Coronary artery (tissue), 2 donors: ENCODE data around the gene KRT73.
A peak's percentile ranks its signal among the peaks of the same experiment; 100 is the strongest.

ENCODE experiments used
- DNase-seq: peaks from one replicate; pipeline ENCODE4 v3.0.0-alpha.2; 2017; ENCODE audit warnings: low spot score
- H3K27ac ChIP-seq, 2 donors: fragments of 200-600 bp; sonication (generic); one replicate each; pipeline ENCODE4 v1.5.1; 2016 to 2019
- H3K4me3 ChIP-seq: fragments of 200-600 bp; sonication (generic); 2 replicates; pipeline ENCODE4 v1.5.1; 2016; ENCODE audit warnings: mild to moderate bottlenecking, moderate library complexity
- TF ChIP-seq, protein P1 (sequence below): fragments of 200-600 bp; sonication (generic); IDR thresholded peaks from one replicate; pipeline ENCODE4 v1.5.1; 2019; ENCODE audit warnings: antibody characterized with exemption

KRT73 gene

GRCh38 chr12:52590021-52590420, 28.3 kb downstream of the KRT73 start:
- no peak for DNase-seq
- Histone ChIP-seq H3K4me3 (no peak overlapping the region), H3K27ac (no peak overlapping the region)
- TF ChIP-seq, protein P1, sequence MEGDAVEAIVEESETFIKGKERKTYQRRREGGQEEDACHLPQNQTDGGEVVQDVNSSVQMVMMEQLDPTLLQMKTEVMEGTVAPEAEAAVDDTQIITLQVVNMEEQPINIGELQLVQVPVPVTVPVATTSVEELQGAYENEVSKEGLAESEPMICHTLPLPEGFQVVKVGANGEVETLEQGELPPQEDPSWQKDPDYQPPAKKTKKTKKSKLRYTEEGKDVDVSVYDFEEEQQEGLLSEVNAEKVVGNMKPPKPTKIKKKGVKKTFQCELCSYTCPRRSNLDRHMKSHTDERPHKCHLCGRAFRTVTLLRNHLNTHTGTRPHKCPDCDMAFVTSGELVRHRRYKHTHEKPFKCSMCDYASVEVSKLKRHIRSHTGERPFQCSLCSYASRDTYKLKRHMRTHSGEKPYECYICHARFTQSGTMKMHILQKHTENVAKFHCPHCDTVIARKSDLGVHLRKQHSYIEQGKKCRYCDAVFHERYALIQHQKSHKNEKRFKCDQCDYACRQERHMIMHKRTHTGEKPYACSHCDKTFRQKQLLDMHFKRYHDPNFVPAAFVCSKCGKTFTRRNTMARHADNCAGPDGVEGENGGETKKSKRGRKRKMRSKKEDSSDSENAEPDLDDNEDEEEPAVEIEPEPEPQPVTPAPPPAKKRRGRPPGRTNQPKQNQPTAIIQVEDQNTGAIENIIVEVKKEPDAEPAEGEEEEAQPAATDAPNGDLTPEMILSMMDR = no peak

DNA sequence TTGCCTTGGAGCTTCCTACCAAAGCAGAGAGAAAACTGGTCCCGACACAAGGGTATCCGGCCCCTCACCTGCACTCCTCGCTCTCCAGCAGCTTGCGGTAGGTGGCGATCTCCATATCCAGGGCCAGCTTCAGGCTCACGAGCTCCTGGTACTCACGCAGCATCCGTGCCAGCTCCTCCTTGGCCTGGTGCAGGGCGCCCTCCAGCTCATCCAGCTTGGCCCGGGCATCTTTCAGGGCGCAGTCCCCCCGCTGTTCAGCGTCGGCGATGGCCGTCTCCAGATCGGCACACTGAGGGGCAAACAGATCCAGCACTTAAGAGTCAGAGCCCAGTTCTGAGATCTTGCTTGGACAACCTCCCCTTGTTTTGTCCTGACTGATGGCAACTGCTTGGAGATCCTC, 30.8 kb downstream of the KRT73 start:
- Histone ChIP-seq H3K27ac (no peak overlapping the region), H3K4me3 (no peak overlapping the region)
- peak; percentile 17 for DNase-seq
- TF ChIP-seq, protein P1 = no peak

GRCh38 chr12:52585946-52586345, 32.4 kb downstream of the KRT73 start:
- peak; percentile 47 for DNase-seq
- Histone ChIP-seq H3K27ac (no peak overlapping the region), H3K4me3 (no peak overlapping the region)
- TF ChIP-seq, protein P1 = no peak

DNA sequence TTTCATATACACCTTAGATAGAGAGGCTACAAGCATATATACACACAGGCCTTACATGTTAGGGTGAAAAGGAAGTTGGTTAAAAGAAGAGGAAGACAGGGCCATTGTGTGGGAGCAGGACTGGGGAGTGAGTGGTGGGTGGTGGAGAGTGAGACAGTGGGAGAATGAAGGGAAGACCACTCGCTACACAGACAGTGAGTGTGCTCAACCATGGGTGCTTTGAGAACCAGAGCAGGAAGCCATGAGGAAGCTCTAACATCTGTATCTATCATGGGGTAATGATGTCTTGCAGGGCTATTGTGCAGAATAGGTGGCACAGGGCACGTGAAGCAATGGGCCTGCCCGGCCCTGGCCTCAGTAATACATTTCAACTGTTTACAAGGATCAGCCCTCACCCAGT, 33.3 kb downstream of the KRT73 start:
- Histone ChIP-seq H3K27ac (no peak overlapping the region), H3K4me3 (no peak overlapping the region)
- DNase-seq = no peak
- TF ChIP-seq, protein P1 = no peak

DNA sequence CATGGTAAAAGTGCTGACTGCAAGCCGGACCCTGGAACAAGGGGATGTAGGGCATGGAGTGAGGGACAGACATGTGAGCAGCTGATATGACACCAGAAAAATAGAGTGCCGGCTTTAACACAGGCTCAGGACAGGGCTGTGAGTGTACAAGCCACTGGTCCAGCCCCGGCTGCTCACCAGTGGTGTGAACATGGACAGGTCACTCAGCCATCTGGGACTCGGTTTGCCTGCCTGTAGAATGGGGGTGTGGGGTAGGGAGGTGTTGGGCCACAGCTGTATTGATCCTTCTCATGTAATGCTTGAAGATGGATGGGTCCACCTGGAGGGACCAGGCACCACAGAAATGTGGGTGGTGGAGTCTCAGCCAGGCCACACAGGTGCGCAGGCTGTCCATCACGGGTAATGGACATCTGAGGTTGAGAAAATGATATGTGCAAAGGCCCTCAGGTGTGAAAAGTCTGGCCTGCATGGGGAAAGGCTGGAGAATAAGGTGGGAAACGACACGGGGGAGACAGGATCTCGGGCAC, 34.1 kb downstream of the KRT73 start:
- no peak overlapping the region for H3K27ac ChIP-seq
- peak; percentile 22 for DNase-seq
- TF ChIP-seq, protein P1 = no peak
- H3K4me3 ChIP-seq = no peak overlapping the region

- Histone ChIP-seq H3K27ac (no peak overlapping the region), H3K4me3 (no peak overlapping the region)
- DNase-seq = peak; percentile 63
- TF ChIP-seq, protein P1 = no peak
Observed at GRCh38 chr12:52582971-52583456, 35.3 kb downstream of the KRT73 start.

DNA sequence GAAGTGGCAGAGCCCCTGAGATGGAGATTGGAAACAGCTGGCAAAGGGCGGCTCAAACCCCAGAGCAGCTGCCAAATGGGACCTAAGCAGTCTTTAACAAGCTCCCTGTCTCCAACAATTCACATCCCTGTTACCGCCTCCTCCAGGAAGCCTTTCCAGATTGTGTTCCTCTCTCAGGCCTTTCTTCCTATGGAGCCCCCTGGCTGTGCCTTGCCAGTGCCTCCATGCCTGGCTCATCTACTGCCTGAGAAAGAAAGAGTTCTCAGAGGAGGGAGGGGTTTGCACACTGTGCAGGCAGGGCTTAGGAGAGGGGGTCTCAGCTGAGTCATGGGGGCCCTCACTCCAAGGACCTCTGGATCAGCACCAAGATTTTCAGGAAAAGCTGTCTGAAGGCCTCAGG, 35.9 kb downstream of the KRT73 start:
- no peak overlapping the region for H3K27ac ChIP-seq
- no peak for DNase-seq
- TF ChIP-seq, protein P1 = no peak
- no peak overlapping the region for H3K4me3 ChIP-seq
